ENCODE data around the gene SLC25A40. TPM values are rescaled to one million over a fixed set of nuclear protein-coding genes. Genes with fewer than 3 reads are reported as not detected.
"Not testable (repeated sequence)": the region's sequence is repeated elsewhere in the genome, so short reads cannot be mapped to it uniquely, and the experiment has no call there.

Gene SLC25A40
- total and polyA plus RNA-seq, 4 donors: 4.1 to 17.2 (median 12.6) TPM

DNA sequence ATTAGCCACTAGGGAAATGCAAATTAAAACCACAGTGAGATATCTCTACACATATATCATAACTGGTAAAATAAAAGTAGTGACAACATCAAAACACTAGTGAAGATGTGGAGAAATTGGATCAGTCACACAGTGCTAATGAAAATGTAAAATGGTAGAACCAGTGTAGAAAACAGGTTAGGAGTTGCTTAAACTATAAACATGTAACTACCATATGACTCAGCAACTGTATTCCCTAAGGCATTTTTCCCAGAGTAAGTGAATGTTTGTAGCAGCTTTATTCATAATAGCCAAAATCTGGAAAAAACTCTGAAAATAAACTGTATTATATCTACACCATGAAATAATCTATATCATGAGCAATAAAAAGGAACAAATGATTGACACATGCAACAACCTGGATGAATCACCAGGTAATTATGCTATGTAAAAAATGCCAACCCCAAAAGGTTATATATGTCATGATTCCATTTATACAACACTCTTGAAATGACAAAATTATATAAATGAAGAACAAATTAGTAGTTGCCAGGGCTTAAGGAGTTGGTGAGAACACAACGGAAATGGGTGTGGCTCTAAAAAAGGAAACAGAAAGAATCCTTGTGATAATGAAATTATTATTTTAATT is 22.8 kb downstream of the SLC25A40 start:
- intact Hi-C loops (cut with DNase I): no loop called here
- H3K36me3 ChIP-seq (ENCODE audit: control insufficient read depth in 1 of 2, insufficient read depth in 2 of 2, low read length in 1 of 2): peaks cover 2 to 10% of the 10 kb centered on the region in 2 donors
- ATAC-seq (ENCODE audit: low FRiP score): no peak

DNA sequence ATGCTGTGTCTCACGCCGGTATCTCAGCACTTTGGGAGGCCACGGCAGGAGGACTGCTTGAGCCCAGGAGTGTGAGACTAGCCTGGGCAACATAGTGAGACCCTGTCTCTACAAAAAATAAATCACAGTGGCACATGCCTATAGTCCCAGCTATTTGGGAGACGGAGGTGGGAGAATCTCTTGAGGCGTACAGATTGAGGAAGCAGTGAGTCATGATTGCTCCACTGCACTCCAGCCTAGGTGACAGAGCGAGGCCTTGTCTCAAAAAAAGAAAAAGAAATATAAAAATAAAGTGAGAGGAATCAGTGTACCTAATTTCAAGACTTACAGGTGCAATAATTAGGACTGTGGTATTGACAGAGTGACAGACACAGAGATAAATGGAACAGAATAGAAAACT is 23.9 kb downstream of the SLC25A40 start:
- WGBS, 2 donors: 97% methylated on average over 6 of the region's 6 CpGs
- Histone ChIP-seq H3K27me3 (ENCODE audit: control insufficient read depth in 1 of 2, insufficient read depth in 2 of 2, low read length in 1 of 2) (no peaks in the 10 kb centered on the region), H3K36me3 (ENCODE audit: control insufficient read depth in 1 of 2, insufficient read depth in 2 of 2, low read length in 1 of 2) (peaks cover 2 to 4% of the 10 kb centered on the region in 2 donors), H3K27ac (ENCODE audit: low read depth in 1 of 2, low read length in 2 of 2) (no peak overlapping the region), H3K4me3 (ENCODE audit: low read length in 2 of 2) (no peak overlapping the region), H3K4me1 (ENCODE audit: control insufficient read depth in 1 of 2, insufficient read depth in 2 of 2, low read length in 2 of 2) (no peaks in the 10 kb centered on the region), H3K9me3 (ENCODE audit: control insufficient read depth, low read length) (no peaks in the 10 kb centered on the region)
- ATAC-seq (ENCODE audit: low FRiP score) (no peak), DNase-seq (no peak)
- intact Hi-C loops (cut with DNase I): no loop called here

More for the DNA sequence above, 22.8 kb downstream of the SLC25A40 start:
- no peak for DNase-seq
- WGBS, 2 donors: 82 to 93% methylated on average over 1 of the region's 1 CpG
- Histone ChIP-seq H3K4me3 (ENCODE audit: low read length in 2 of 2) (no peak overlapping the region), H3K9me3 (ENCODE audit: control insufficient read depth, low read length) (no peaks in the 10 kb centered on the region), H3K27ac (ENCODE audit: low read depth in 1 of 2, low read length in 2 of 2) (no peak overlapping the region), H3K4me1 (ENCODE audit: control insufficient read depth in 1 of 2, insufficient read depth in 2 of 2, low read length in 2 of 2) (no peaks in the 10 kb centered on the region), H3K27me3 (ENCODE audit: control insufficient read depth in 1 of 2, insufficient read depth in 2 of 2, low read length in 1 of 2) (no peaks in the 10 kb centered on the region)

DNA sequence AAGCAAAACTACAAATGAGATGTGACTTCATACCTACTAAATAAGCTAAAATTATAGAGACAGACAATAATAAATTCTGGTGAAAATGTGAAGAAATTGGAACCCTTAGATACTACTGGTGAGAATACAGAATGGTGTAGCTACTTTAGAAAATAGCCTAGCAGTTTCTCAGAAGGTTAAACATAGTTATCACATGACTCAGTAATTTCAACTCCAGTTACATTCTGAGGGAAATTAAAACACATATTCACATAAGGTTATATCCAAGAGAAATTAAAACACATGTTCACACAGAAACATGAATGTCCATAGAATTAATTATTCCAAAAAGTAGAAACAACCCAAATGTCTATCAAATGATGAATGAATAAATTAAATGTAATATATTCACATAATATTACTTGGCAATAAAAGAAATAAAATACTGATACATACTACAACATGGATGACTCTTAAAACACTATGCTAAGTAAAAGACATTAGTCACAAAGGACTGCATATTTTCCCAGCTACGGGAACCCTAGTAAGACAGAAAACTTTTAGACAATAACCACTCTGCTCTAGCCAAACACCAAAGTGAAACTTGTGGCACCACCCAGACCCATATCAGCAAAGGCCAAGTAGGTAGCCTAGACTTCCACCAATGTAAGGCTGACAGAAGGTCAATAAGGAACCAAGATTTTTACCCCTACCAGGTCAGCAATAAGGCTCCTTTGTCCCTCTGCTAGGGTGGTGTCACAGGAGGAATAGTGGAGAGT is 25.1 kb downstream of the SLC25A40 start:
- no peak for ATAC-seq (ENCODE audit: low FRiP score)
- WGBS, 2 donors: 45 to 48% methylated on average over 1 of the region's 1 CpG
- Histone ChIP-seq H3K4me3 (ENCODE audit: low read length in 2 of 2) (no peak overlapping the region), H3K4me1 (ENCODE audit: control insufficient read depth in 1 of 2, insufficient read depth in 2 of 2, low read length in 2 of 2) (no peaks in the 10 kb centered on the region), H3K27me3 (ENCODE audit: control insufficient read depth in 1 of 2, insufficient read depth in 2 of 2, low read length in 1 of 2) (no peaks in the 10 kb centered on the region), H3K36me3 (ENCODE audit: control insufficient read depth in 1 of 2, insufficient read depth in 2 of 2, low read length in 1 of 2) (peaks cover 2 to 4% of the 10 kb centered on the region in 2 donors), H3K27ac (ENCODE audit: low read depth in 1 of 2, low read length in 2 of 2) (no peak overlapping the region), H3K9me3 (ENCODE audit: control insufficient read depth, low read length) (no peaks in the 10 kb centered on the region)
- DNase-seq: no peak
- intact Hi-C loops (cut with DNase I): no loop called here

DNA sequence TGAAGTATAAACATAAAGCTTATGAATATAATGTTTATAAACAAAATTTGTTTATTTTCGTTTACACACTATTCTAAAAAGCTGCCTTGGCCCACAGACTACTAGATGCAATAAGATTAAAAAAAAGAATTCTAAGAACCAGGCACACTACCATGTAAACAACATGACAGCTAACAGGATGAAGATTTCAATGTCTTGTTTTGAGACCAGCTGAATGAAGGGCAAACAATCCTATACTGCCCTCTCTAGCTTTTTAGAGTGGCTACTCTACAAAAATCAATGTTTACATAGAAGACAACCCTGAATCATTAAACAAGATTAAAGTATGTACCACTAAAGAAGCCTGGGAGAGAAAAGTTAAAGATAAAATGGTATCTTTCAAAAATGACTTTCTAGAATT is 38.6 kb downstream of the SLC25A40 start:
- no peaks in the 10 kb centered on the region for H3K4me1 ChIP-seq (ENCODE audit: control insufficient read depth in 1 of 2, insufficient read depth in 2 of 2, low read length in 2 of 2)
- 37 to 88% methylated on average over 1 of the region's 1 CpG for WGBS, 2 donors
- no peaks in the 10 kb centered on the region for H3K27me3 ChIP-seq (ENCODE audit: control insufficient read depth in 1 of 2, insufficient read depth in 2 of 2, low read length in 1 of 2)
- H3K27ac ChIP-seq (ENCODE audit: low read depth in 1 of 2, low read length in 2 of 2): no peak overlapping the region
- ATAC-seq (ENCODE audit: low FRiP score) (no peak), DNase-seq (no peak)
- H3K9me3 ChIP-seq (ENCODE audit: control insufficient read depth, low read length): no peaks in the 10 kb centered on the region
- no peak overlapping the region for H3K4me3 ChIP-seq (ENCODE audit: low read length in 2 of 2)
- H3K36me3 ChIP-seq (ENCODE audit: control insufficient read depth in 1 of 2, insufficient read depth in 2 of 2, low read length in 1 of 2): peaks cover 0 to 2% of the 10 kb centered on the region in 2 donors
- intact Hi-C loops (cut with DNase I): no loop called here

DNA sequence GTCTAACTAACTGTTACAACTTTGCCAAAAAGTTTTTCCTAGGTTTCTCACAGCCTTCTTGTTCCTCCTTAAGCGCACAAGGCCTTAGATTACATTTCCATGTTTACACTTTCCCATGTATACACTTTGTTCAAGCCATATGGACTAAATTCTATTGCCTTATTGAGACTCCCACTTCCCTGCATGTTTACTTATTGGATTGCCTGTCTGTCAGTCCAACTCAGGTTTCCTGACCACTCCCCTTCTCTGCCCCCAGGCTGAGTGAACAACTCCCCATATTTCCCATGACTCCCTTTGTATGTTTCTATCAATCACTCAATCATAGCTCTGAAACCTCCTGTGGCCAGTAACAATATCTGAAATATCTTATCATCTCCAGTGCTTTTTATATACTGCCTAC is 43.0 kb downstream of the SLC25A40 start:
- ATAC-seq (ENCODE audit: low FRiP score) (no peak), DNase-seq (no peak)
- no peak overlapping the region for H3K4me3 ChIP-seq (ENCODE audit: low read length in 2 of 2)
- WGBS, 2 donors: 79 to 81% methylated on average over 1 of the region's 1 CpG
- H3K36me3 ChIP-seq (ENCODE audit: control insufficient read depth in 1 of 2, insufficient read depth in 2 of 2, low read length in 1 of 2): no peaks in the 10 kb centered on the region
- no peaks in the 10 kb centered on the region for H3K9me3 ChIP-seq (ENCODE audit: control insufficient read depth, low read length)
- H3K4me1 ChIP-seq (ENCODE audit: control insufficient read depth in 1 of 2, insufficient read depth in 2 of 2, low read length in 2 of 2): no peaks in the 10 kb centered on the region
- H3K27ac ChIP-seq (ENCODE audit: low read depth in 1 of 2, low read length in 2 of 2): no peak overlapping the region
- H3K27me3 ChIP-seq (ENCODE audit: control insufficient read depth in 1 of 2, insufficient read depth in 2 of 2, low read length in 1 of 2): no peaks in the 10 kb centered on the region
- intact Hi-C loops (cut with DNase I): no loop called here

DNA sequence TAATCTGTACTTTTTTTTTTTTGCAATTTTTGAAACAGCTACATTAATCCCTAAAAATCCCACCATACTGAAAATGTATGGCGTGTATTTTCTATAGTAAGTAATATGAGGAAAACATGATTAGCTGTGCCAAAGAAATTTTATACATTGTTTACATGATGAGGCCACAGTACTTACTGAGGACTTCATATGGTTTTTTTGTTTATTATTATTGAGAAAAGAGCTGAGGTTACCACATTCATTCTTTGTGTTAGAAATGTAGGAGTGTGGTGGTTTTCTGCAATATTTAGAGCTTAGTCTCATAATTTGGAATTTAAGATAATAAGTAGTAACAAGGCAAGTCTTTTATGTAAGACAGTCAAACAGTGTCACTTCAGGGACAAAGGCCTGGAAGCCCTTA is 45.1 kb downstream of the SLC25A40 start:
- Histone ChIP-seq H3K9me3 (ENCODE audit: control insufficient read depth, low read length) (no peaks in the 10 kb centered on the region), H3K27ac (ENCODE audit: low read depth in 1 of 2, low read length in 2 of 2) (no peak overlapping the region), H3K27me3 (ENCODE audit: control insufficient read depth in 1 of 2, insufficient read depth in 2 of 2, low read length in 1 of 2) (no peaks in the 10 kb centered on the region), H3K4me1 (ENCODE audit: control insufficient read depth in 1 of 2, insufficient read depth in 2 of 2, low read length in 2 of 2) (no peaks in the 10 kb centered on the region), H3K36me3 (ENCODE audit: control insufficient read depth in 1 of 2, insufficient read depth in 2 of 2, low read length in 1 of 2) (no peaks in the 10 kb centered on the region), H3K4me3 (ENCODE audit: low read length in 2 of 2) (no peak overlapping the region)
- DNase-seq (no peak), ATAC-seq (ENCODE audit: low FRiP score) (no peak)
- WGBS, 2 donors: 98 to 100% methylated on average over 1 of the region's 1 CpG
- intact Hi-C loops (cut with DNase I): no loop called here

DNA sequence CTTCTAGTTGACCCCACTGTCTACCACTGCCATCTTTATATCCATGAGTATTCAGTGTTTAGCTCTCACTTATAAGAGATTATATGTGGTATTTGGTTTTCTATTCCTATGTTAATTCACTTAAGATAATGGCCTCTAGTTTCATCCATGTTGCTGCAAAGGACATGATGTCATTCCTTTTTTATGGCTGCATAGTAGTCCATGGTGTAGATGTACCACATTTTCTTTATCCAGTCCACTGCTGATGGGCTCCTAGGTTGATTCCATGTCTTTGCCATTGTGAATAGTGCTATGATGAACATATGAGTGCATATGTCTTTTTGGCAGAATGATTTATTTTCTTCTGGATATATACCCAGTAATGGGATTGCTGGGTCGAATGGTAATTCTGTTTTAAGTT is 47.8 kb downstream of the SLC25A40 start:
- intact Hi-C loops (cut with DNase I); H3K9me3 ChIP-seq (ENCODE audit: control insufficient read depth, low read length); H3K27me3 ChIP-seq (ENCODE audit: control insufficient read depth in 1 of 2, insufficient read depth in 2 of 2, low read length in 1 of 2); ATAC-seq (ENCODE audit: low FRiP score); DNase-seq; H3K36me3 ChIP-seq (ENCODE audit: control insufficient read depth in 1 of 2, insufficient read depth in 2 of 2, low read length in 1 of 2); H3K4me1 ChIP-seq (ENCODE audit: control insufficient read depth in 1 of 2, insufficient read depth in 2 of 2, low read length in 2 of 2); H3K4me3 ChIP-seq (ENCODE audit: low read length in 2 of 2); H3K27ac ChIP-seq (ENCODE audit: low read depth in 1 of 2, low read length in 2 of 2): not testable (repeated sequence)
- 89 to 92% methylated on average over 1 of the region's 1 CpG for WGBS, 2 donors

DNA sequence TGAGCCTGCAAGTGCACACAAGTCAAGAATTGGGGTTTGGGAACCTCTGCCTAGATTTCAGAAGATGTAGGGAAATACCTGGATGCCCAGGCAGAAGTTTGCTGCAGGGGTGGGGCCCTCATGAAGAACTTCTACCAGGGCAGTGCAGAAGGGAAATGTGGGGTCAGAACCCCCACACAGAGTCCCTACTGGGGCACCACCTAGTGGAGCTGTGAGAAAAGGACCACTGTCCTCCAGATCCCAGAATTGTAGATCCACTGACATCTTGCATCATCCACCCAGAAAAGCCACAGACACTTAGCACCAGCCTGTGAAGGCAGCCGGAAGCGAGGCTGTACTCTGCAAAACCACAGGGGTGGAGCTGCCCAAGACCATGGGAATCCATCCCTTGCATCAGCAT is 50.8 kb downstream of the SLC25A40 start:
- intact Hi-C loops (cut with DNase I); H3K4me1 ChIP-seq (ENCODE audit: control insufficient read depth in 1 of 2, insufficient read depth in 2 of 2, low read length in 2 of 2); H3K4me3 ChIP-seq (ENCODE audit: low read length in 2 of 2); H3K27me3 ChIP-seq (ENCODE audit: control insufficient read depth in 1 of 2, insufficient read depth in 2 of 2, low read length in 1 of 2); H3K27ac ChIP-seq (ENCODE audit: low read depth in 1 of 2, low read length in 2 of 2); H3K9me3 ChIP-seq (ENCODE audit: control insufficient read depth, low read length); H3K36me3 ChIP-seq (ENCODE audit: control insufficient read depth in 1 of 2, insufficient read depth in 2 of 2, low read length in 1 of 2); DNase-seq; ATAC-seq (ENCODE audit: low FRiP score): not testable (repeated sequence)
- 77 to 95% methylated on average over 2 of the region's 2 CpGs for WGBS, 2 donors

DNA sequence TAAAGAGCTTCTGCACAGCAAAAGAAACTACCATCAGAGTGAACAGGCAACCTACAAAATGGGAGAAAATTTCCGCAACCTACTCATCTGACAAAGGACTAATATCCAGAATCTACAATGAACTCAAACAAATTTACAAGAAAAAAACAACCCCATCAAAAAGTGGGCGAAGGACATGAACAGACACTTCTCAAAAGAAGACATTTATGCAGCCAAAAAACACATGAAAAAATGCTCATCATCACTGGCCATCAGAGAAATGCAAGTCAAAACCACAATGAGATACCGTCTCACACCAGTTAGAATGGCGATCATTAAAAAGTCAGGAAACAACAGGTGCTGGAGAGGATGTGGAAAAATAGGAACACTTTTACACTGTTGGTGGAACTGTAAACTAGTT is 54.1 kb downstream of the SLC25A40 start:
- intact Hi-C loops (cut with DNase I); ATAC-seq (ENCODE audit: low FRiP score); H3K27me3 ChIP-seq (ENCODE audit: control insufficient read depth in 1 of 2, insufficient read depth in 2 of 2, low read length in 1 of 2); H3K4me1 ChIP-seq (ENCODE audit: control insufficient read depth in 1 of 2, insufficient read depth in 2 of 2, low read length in 2 of 2); H3K9me3 ChIP-seq (ENCODE audit: control insufficient read depth, low read length); H3K4me3 ChIP-seq (ENCODE audit: low read length in 2 of 2); H3K27ac ChIP-seq (ENCODE audit: low read depth in 1 of 2, low read length in 2 of 2); DNase-seq; H3K36me3 ChIP-seq (ENCODE audit: control insufficient read depth in 1 of 2, insufficient read depth in 2 of 2, low read length in 1 of 2): not testable (repeated sequence)
- WGBS, 2 donors: 87 to 89% methylated on average over 2 to 3 of the region's 4 CpGs

Data from aorta (tissue), 5 donors.